ENCODE results near the gene SEMA5A. TPM values are rescaled to one million over a fixed set of nuclear protein-coding genes. Genes with fewer than 3 reads are reported as not detected.

SEMA5A gene
- total RNA-seq, 3 donors from 2014 or later = 3.0 to 35.4 (median 25.9) TPM

DNA sequence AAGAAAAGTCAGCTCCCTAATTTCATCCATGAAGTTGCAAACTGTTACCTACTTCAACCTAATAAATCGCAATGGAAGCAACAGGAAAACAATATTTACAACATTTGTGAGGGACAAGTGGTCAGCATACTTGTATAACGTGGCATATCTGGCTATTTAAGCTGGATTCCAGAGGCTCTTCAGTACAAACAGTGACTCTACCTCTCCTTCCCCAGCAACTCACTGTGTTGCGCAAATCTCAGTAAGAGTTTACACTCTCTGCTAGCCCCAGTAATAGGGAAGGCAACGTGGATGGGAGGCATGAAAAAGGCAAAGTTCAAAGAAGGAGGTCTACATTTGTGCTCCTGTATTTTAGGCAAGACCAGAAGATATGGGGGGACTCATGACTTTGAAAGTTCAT is 18.9 kb upstream of the SEMA5A start:
- no peak for DNase-seq (ENCODE audit: low spot score in 2 of 2)
- Histone ChIP-seq H3K36me3 (no peaks in the 10 kb centered on the region), H3K27me3 (no peaks in the 10 kb centered on the region), H3K9me3 (no peaks in the 10 kb centered on the region), H3K27ac (no peak overlapping the region), H3K4me3 (no peak overlapping the region), H3K4me1 (no peaks in the 10 kb centered on the region)
- no peak for TF ChIP-seq POLR2AphosphoS5 (IDR thresholded peaks at IDR 0.05)
- TF ChIP-seq, protein P1, sequence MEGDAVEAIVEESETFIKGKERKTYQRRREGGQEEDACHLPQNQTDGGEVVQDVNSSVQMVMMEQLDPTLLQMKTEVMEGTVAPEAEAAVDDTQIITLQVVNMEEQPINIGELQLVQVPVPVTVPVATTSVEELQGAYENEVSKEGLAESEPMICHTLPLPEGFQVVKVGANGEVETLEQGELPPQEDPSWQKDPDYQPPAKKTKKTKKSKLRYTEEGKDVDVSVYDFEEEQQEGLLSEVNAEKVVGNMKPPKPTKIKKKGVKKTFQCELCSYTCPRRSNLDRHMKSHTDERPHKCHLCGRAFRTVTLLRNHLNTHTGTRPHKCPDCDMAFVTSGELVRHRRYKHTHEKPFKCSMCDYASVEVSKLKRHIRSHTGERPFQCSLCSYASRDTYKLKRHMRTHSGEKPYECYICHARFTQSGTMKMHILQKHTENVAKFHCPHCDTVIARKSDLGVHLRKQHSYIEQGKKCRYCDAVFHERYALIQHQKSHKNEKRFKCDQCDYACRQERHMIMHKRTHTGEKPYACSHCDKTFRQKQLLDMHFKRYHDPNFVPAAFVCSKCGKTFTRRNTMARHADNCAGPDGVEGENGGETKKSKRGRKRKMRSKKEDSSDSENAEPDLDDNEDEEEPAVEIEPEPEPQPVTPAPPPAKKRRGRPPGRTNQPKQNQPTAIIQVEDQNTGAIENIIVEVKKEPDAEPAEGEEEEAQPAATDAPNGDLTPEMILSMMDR (IDR thresholded peaks at IDR 0.05) = no peak
- TF ChIP-seq POLR2A (IDR thresholded peaks at IDR 0.05) = no peak
- intact Hi-C loops (cut with DNase I; ENCODE audit: low total_unique reads) = no loop called here

DNA sequence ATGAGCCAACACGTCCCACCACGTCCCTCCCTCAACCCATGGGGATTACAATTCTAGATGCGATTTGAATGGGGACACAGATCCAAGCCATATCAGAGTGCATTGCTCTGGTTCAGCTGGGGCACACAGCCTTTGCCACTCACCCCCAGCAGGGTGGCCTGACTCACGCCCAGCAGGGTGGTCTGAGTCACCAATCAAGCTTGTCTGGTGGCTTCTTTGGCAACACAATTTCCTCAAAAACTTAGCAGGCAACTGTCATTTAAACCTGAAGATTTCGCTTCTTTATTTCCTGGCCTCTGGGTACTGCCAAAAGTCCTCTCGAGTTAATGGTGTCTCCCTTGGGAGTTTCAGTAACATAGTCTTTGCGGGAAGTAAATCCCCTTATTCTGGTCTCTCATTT is 16.3 kb upstream of the SEMA5A start:
- no peaks in the 10 kb centered on the region for H3K36me3 ChIP-seq
- no peak overlapping the region for H3K4me3 ChIP-seq
- H3K27ac ChIP-seq = no peak overlapping the region
- intact Hi-C loops (cut with DNase I; ENCODE audit: low total_unique reads) = no loop called here
- no peak for TF ChIP-seq POLR2A (IDR thresholded peaks at IDR 0.05)
- TF ChIP-seq, protein P1 (IDR thresholded peaks at IDR 0.05) = no peak
- TF ChIP-seq POLR2AphosphoS5 (IDR thresholded peaks at IDR 0.05) = no peak
- no peaks in the 10 kb centered on the region for H3K4me1 ChIP-seq
- H3K27me3 ChIP-seq = no peaks in the 10 kb centered on the region
- H3K9me3 ChIP-seq = no peaks in the 10 kb centered on the region
- DNase-seq (ENCODE audit: low spot score in 2 of 2) = no peak

DNA sequence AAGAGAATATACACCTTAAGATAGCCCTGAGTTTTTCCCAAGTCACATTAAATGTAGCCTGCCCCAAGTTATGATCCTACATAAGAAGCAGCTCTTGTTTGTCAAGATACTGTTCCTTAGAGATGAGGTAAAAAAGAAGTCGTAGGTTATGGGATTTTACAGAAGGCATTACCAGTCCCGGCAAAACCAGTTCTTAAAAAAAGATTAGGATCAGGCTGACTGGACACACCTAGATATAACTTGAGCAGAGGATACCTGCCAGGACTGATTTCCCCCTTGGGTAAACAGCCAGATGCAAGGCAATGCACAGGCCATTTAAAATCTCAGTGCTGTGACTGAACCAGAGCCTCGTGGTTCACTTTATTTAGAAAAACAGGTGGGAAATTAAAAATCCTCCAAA is 14.1 kb upstream of the SEMA5A start:
- no peak for DNase-seq (ENCODE audit: low spot score in 2 of 2)
- no peaks in the 10 kb centered on the region for H3K36me3 ChIP-seq
- no peak for TF ChIP-seq POLR2A (IDR thresholded peaks at IDR 0.05)
- TF ChIP-seq, protein P1 (IDR thresholded peaks at IDR 0.05) = no peak
- TF ChIP-seq POLR2AphosphoS5 (IDR thresholded peaks at IDR 0.05) = no peak
- H3K4me3 ChIP-seq = no peak overlapping the region
- no peaks in the 10 kb centered on the region for H3K27me3 ChIP-seq
- intact Hi-C loops (cut with DNase I; ENCODE audit: low total_unique reads) = no loop called here
- H3K9me3 ChIP-seq = no peaks in the 10 kb centered on the region
- no peak overlapping the region for H3K27ac ChIP-seq
- H3K4me1 ChIP-seq = no peaks in the 10 kb centered on the region

DNA sequence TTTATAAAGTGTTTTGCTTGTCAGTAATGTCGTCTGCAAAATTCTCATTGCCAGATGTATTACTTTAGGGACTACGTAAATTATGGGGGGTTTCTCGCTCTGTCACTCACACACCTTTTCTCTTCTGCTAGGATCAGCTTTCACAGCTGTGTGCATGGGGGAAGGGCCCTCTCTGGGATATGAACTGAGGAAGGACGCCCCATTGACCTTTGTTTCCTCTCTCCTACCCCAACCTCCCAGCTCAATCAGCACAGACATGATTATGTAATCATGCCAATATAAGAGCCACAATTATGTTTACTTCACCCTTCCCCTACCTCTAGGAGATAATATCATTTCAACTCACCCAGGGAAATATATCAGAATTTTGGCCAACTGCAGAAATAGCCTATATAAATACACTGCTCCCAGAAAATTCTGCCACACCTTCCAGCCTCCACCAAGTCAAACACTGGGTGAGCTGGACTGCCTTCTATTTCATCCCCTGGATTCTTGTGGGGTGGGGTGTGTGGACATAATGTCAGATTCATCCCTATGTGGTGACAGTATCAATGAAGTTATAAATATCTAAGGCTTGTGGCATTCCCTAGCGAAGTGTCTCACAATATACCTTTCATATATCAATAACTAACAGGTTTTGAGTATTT is 12.6 kb upstream of the SEMA5A start:
- TF ChIP-seq POLR2AphosphoS5 (IDR thresholded peaks at IDR 0.05) (no peak), POLR2A (IDR thresholded peaks at IDR 0.05) (no peak)
- TF ChIP-seq, protein P1 (IDR thresholded peaks at IDR 0.05) = no peak
- intact Hi-C loops (cut with DNase I; ENCODE audit: low total_unique reads) = no loop called here
- Histone ChIP-seq H3K4me1 (no peaks in the 10 kb centered on the region), H3K27ac (no peak overlapping the region), H3K36me3 (no peaks in the 10 kb centered on the region), H3K4me3 (no peak overlapping the region), H3K9me3 (no peaks in the 10 kb centered on the region), H3K27me3 (no peaks in the 10 kb centered on the region)
- DNase-seq (ENCODE audit: low spot score in 2 of 2) = no peak

DNA sequence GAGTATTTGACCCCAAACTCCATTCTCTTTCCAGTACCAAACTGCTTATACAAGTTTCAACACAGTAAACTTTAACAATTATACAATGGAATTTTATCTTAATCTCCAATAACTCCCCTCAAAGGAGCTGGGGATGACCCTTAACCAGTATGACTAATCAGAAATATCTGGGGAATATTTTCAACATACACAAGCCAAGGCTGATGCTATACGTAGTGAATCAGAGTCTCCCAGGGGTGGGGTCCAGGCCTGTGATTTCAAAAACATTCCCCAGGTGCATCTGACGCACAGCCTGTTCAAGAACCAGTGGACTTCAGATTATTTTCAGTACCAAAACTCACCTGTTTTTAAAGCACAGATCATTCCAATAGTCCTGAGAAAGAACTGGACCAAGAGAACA is 11.8 kb upstream of the SEMA5A start:
- no peak for TF ChIP-seq POLR2AphosphoS5 (IDR thresholded peaks at IDR 0.05)
- TF ChIP-seq, protein P1 (IDR thresholded peaks at IDR 0.05) = no peak
- TF ChIP-seq POLR2A (IDR thresholded peaks at IDR 0.05) = no peak
- no peak overlapping the region for H3K4me3 ChIP-seq

More for the DNA sequence above, 11.8 kb upstream of the SEMA5A start:
- no peaks in the 10 kb centered on the region for H3K9me3 ChIP-seq
- no peaks in the 10 kb centered on the region for H3K27me3 ChIP-seq
- H3K4me1 ChIP-seq = no peaks in the 10 kb centered on the region
- intact Hi-C loops (cut with DNase I; ENCODE audit: low total_unique reads) = no loop called here
- H3K36me3 ChIP-seq = no peaks in the 10 kb centered on the region
- H3K27ac ChIP-seq = no peak overlapping the region
- no peak for DNase-seq (ENCODE audit: low spot score in 2 of 2)

Data from breast epithelium (tissue), 4 donors.